ENCODE measurements around the gene GHRL.

GRCh38 chr3:10339376-10339955 lies 46.7 kb upstream of the GHRL start:
- no peak for TF ChIP-seq CTCF (conservative IDR thresholded peaks at IDR 0.05; ENCODE audit: low read depth, low read length)
- TF ChIP-seq MXI1 (IDR thresholded peaks at IDR 0.05; ENCODE audit: borderline replicate concordance, low read depth, low read length), result no peak
- no peak for TF ChIP-seq POLR2A (IDR thresholded peaks at IDR 0.05; ENCODE audit: low read depth, low read length)
- no peak for TF ChIP-seq RFX5 (IDR thresholded peaks at IDR 0.05; ENCODE audit: low read depth, low read length)
- no peak for TF ChIP-seq BHLHE40 (IDR thresholded peaks at IDR 0.05; ENCODE audit: low read depth, low read length)

Data from IMR-90 (cell line).